GM18505 (cell line): ENCODE data around the gene SELE.
A peak's percentile ranks its signal among the peaks of the same experiment; 100 is the strongest.
"Not testable (repeated sequence)": the region's sequence is repeated elsewhere in the genome, so short reads cannot be mapped to it uniquely, and the experiment has no call there.

Experiments
- ATAC-seq: cut with Tn5 transposase; IDR thresholded peaks from one replicate; pipeline ENCODE4 v1.9.1; 2021; ENCODE audit not compliant: unreplicated experiment
- POLR2A ChIP-seq: IDR thresholded peaks from 4 replicates; pipeline ENCODE4 v1.6.1; 2011; ENCODE audit warnings: borderline replicate concordance; ENCODE audit not compliant: insufficient read depth, insufficient read length; ENCODE audit errors: extremely low read depth

SELE gene

DNA sequence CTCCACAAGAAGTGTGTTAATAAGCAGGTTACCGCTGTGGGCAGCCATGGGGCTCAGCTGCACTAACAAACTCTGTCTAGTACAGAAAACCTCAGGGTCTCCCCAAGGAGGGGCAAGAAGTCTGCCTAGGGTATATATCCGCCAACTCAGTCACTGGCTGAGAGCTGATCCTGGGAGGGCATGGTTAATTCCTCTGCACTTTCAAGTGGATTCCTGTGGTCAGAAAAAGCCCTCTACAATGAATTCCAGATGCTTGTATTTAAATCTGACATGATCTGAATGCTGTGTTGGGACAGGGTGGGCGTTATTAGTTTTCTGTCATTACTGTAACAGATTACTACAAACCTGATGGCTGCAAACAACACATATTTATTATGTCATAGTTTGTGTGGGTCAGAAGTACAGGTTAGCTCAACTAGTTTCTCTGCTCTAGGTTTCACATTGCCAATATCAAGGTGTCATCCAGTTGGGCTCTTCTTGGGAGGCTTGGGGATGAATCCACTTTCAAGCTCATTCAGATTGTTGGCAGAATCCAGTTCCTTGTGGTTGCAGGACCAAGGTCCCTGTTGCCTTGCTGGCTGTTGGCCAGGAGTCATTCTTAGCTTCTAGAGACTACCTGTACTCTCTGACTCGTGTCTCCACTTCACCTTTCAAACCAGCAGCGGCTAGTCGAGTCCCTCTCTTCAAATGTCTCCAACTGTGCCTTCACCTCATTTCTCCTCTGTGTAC, 8.0 kb upstream of the SELE start:
- no peak for TF ChIP-seq POLR2A
- ATAC-seq, result no peak

DNA sequence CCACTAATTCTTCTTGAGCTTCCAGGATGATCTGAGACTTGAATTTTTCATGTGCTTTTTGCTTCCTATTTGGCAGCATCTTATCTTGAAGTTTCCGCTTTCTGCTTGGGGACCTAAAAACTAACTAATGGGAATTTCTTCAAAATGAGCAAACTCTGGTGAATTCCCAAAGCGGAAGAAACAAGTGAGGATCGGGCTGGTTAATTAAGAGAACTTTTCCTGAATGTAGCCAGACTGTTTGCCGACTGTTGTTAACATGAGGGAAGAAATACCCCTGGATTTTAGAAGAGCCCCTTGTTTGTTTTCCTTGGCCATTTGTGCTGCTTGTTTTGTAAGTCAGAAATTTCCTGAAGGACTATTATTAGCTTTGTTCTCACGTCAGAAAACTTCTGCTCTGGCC, 6.1 kb upstream of the SELE start:
- TF ChIP-seq POLR2A, result no peak
- no peak for ATAC-seq

DNA sequence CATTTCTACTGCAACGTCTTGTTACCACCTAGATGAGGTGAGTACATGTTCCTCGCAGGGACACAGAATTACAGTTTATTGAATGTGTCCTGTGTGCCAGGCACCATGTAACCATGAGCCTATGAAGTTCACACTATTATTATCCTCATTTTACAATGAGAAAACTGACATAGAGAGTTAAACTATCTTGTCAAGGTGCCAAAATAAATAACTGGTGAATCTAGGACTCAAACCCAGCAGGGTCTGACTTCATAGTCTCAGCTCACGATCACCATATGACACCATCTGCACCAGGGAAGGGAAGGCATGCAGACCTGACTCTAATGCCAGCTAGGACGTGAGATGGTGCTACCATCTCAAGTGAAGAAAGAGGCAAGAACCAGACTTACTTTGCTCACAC, 2.4 kb downstream of the SELE start:
- ATAC-seq, result no peak
- no peak for TF ChIP-seq POLR2A

DNA sequence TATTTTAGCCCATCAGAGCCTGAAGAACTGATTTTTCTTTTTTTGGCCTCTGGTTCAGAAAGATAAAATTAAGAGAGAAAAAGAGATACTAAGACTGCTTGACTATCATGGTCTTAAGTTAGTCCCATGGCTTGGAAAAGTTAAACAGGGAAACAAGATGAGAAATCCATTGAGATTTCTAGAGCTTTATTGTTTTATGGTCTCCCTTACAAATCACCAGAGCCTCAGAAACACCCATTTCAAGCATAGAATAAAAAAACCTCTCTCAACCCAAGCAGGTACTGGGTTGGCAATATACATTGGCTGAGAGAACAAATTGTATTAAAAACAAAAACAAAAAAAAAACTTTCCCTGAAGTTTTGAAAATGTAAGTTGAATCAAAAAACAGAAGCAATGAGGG, 3.9 kb downstream of the SELE start:
- no peak for TF ChIP-seq POLR2A
- ATAC-seq, result no peak

DNA sequence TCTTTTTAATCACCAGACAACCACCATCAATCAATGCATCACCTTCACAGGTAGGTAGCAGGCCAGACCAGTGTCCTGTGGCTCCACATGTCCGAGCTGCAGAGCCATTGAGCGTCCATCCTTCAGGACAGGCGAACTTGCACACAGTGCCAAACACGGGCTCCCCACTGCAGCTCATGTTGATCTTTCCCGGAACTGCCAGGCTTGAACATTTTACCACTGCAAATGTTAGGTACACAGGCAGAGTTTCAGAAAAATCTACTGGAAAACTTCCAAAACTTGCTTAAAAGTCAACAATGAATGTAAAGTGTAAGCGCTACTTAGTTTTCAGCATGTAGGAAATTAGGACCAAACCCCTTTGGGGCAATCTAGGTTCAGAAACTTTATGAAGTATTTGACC, 6.6 kb downstream of the SELE start:
- no peak for TF ChIP-seq POLR2A
- no peak for ATAC-seq

DNA sequence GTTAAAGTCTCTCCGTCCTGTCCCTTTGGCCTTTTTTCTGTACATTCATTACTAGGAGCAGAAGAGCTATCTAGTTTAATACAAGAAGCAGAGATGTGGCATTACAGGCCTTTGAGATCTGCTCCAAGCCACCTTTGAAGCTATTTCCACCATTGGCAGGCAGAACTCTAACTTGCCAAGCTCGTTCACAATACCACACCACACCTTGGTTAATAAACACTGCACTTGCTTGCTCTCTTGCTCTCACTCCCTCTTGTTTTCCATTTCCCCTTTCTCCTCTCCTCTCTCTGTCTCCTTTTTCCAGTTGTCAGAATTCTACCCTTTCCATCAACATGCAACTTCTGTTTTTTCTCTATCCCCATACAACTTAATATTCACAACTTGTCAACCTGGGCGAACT, 7.0 kb downstream of the SELE start:
- no peak for ATAC-seq

DNA sequence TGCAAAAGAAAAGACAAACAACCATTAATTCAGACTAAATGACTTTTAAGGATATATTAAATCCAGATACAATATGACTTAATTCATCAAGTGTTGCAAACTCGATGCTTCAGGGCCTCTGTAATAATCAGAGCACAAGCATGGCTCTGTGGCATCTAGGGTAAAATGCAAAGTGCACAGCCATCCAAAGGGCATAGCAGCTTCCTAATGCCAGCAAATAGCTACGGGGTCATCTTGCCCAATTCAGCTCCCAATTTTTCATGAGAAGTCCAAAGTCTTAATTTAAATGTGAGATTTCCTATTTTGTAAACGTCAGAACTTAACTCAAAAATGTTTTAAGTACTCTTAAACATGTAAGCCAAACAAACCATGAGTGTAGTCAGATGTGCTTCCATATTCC, 7.9 kb downstream of the SELE start:
- no peak for TF ChIP-seq POLR2A
- no peak for ATAC-seq

More for the DNA sequence above, 7.0 kb downstream of the SELE start:
- no peak for TF ChIP-seq POLR2A

DNA sequence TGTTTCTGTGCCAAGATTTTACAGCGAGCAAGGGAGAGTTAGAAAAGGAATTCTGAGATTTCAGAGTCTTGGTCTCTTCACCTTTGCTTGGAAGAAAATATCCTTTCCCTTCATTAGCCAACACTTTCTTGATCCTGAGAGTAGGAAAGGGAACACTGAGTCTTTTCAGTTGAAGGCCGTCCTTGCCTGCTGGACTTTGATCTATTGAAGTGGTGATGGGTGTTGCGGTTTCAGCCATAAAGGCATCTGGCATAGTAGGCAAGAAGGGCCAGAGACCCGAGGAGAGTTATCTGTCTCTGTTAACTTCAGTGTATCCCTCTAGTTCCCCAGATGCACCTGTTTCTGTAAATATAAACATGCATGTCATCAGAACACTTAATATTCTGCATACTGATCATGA, 9.7 kb downstream of the SELE start:
- ATAC-seq, result no peak
- TF ChIP-seq POLR2A, result no peak

DNA sequence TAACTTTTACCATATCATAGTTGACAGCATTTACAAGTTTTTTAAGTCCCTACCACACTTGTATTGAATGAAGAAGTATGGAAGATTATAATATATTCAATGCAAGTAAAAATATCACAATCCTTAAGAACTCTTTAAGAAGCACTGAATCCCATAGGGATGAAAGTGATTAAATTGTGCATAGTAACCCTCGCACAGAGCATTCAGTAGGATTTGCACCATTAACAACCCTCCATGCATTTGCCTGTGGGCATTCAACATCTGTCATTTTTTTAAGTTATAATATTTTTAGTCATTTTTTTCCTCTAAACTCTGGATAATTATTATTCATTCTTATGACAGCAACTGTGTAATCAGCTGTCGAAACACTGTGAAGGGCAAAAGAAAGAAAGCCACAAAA, 10.1 kb downstream of the SELE start:
- TF ChIP-seq POLR2A, result no peak
- ATAC-seq, result no peak

DNA sequence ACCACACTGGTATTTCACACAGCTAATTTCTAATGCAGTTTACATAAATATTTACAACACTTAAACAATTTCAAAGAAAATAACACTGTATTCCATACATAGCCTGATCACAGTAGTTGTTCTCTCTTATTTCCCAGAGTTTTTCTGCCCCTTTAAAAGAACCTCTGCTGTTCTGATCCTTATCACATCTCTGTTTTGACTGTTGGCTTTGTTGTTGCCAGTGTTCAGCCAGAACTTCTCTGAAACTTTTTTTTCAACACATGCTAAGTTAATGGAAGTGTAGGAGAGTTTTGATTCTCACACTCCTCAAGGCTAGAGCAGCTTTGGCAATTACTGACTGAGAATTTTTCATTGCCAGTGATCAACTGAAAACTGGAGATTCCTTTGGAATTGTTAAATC, 11.1 kb downstream of the SELE start:
- TF ChIP-seq POLR2A, result no peak

DNA sequence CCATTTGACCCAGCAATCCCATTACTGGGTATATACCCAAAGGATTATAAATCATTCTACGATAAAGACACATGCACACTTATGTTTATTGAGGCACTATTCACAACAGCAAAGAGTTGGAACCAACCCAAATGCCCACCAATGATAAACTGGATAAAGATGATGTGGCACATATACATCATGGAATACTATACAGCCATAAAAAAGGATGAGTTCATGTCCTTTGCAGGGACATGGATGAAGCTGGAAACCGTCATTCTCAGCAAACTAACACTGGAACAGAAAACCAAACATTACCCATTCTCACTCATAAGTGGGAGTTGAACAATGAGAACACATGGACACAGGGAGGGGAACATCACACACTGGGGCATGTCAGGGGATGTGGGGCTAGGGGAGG, 18.8 kb downstream of the SELE start:
- not testable (repeated sequence) for ATAC-seq

More for the DNA sequence above, 11.1 kb downstream of the SELE start:
- no peak for ATAC-seq

DNA sequence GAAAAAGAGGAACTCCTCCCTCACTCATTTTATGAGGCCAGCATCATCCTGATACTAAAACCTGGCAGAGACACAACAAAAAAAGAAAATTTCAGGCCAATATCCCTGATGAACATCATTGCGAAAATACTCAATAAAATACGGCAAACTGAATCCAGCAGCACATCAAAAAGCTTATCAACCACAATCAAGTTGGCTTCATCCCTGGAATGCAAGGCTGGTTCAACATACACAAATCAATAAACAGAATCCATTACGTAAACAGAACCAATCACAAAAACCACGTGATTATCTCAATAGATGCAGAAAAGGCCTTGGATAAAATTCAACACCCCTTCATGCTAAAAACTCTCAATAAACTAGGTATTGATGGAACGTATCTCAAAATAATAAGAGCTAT, 20.8 kb downstream of the SELE start:
- ATAC-seq, result not testable (repeated sequence)

DNA sequence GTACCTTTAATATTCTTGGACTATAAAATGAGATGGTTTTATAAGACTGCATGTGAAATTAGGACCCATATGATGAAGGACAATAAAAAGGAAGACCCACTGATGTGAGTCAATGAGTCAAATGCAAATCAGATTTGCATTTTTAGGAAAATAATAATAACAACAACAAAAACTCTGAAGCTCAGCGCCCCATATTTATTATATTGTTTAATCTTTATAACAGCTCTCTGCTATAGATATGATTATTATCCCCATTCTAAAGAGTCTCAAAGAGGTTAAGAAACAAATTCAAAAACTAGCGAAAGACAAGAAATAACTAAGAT, 21.6 kb downstream of the SELE start:
- ATAC-seq, result no peak
- TF ChIP-seq POLR2A, result no peak

DNA sequence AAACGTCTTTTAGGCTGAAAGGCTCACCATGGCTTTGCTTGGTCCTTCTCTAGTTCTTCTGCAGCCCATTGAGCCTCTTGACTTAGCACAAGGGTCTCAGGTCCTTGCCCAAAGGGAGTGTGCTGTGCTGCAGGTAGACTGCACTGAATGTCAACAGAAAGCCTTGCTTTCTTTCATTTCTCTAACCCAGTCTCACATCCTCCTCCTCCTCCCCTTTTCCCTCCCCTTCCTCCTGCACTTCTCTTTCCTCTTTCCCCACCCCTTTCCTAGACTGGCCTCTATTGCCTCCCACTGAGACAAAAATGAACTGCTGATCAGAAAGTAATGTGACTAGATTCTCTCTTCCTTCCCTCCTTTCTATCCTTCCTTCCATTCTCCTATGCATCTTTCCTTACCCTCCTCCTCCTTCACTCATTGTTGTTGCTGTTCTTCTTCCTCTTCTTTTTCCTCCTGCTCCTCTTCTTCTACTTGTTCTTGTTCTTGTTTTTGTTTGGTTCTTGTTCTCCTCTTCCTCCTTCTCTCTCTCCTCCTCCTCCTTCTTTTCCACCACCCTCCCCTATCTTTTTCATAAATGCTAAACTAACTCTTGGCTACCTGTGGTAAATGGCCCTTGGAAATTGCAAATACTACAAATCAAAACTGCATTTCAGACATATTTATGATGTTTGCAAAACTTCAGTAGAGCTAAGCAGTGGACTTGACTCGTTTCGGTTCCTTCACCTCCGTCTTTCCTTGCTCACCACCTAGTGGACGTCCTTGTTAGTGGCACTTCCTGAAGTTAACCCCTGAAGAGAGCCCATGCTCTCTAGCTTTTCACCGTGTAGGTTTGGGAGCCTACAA, 22.2 kb downstream of the SELE start, which contains the start of gene SELL:
Gene SELL, minus strand, starts transcription at position 152 of the 840 bp plus-strand sequence. Its CDS starts 122 bp downstream, at position 30.
- peak; percentile 77 for ATAC-seq
- peak; percentile 77 for TF ChIP-seq POLR2A
